Measurements from ENCODE around the gene MRPL27. TPM values are rescaled to one million over a fixed set of nuclear protein-coding genes. Genes with fewer than 3 reads are reported as not detected.

Gene MRPL27
- total and polyA plus RNA-seq, 12 donors = 75.0 to 287 (median 96.6) TPM

- H3K9me3 ChIP-seq (replicated peaks in 1 of 3) = no peaks in the 10 kb centered on the region
- H3K36me3 ChIP-seq (replicated peaks in 1 of 2) = peaks cover 0 to 34% of the 10 kb centered on the region in 2 donors
- DNase-seq = peak; percentile 33 to 85 (median 73)
- 71 to 80% (median 74%) methylated on average over 4 to 6 of the region's 6 CpGs for WGBS, 4 donors
- no peak overlapping the region for H3K4me3 ChIP-seq
- no peak overlapping the region for H3K27ac ChIP-seq
- no peaks in the 10 kb centered on the region for H3K27me3 ChIP-seq
- intact Hi-C loops (cut with DNase I) = no loop called here
- TF ChIP-seq POLR2A (IDR thresholded peaks at IDR 0.05) (no peak), CTCF (IDR thresholded peaks at IDR 0.05) (no peak)
- peaks cover 4 to 9% of the 10 kb centered on the region in 2 donors for H3K4me1 ChIP-seq (replicated peaks in 1 of 2)
Measured at GRCh38 chr17:50352072-50352692, 20.8 kb downstream of the MRPL27 start.

GRCh38 chr17:50350733-50351132 lies 22.3 kb downstream of the MRPL27 start:
- DNase-seq = peak in 4 of 7 donors; percentile 4 to 18 (median 8)
- TF ChIP-seq CTCF (IDR thresholded peaks at IDR 0.05) (no peak), POLR2A (IDR thresholded peaks at IDR 0.05) (no peak)
- intact Hi-C loops (cut with DNase I) = no loop called here
- Histone ChIP-seq H3K36me3 (replicated peaks in 1 of 2) (peaks cover 0 to 20% of the 10 kb centered on the region in 2 donors), H3K4me3 (no peak overlapping the region), H3K4me1 (replicated peaks in 1 of 2) (peaks cover 10 to 15% of the 10 kb centered on the region in 2 donors), H3K9me3 (replicated peaks in 1 of 3) (no peaks in the 10 kb centered on the region), H3K27me3 (no peaks in the 10 kb centered on the region), H3K27ac (no peak overlapping the region)
- WGBS, 4 donors = 87 to 96% (median 90%) methylated on average over 2 of the region's 2 CpGs

- Histone ChIP-seq H3K9me3 (replicated peaks in 1 of 3) (no peaks in the 10 kb centered on the region), H3K27ac (no peak overlapping the region), H3K27me3 (no peaks in the 10 kb centered on the region), H3K36me3 (replicated peaks in 1 of 2) (peaks cover 0 to 7% of the 10 kb centered on the region in 2 donors), H3K4me3 (no peak overlapping the region), H3K4me1 (replicated peaks in 1 of 2) (peaks cover 14 to 20% of the 10 kb centered on the region in 2 donors)
- no peak for TF ChIP-seq POLR2A (IDR thresholded peaks at IDR 0.05)
- TF ChIP-seq CTCF (IDR thresholded peaks at IDR 0.05) = no peak
- 98 to 100% (median 98%) methylated on average over 4 to 5 of the region's 5 CpGs for WGBS, 4 donors
- intact Hi-C loops (cut with DNase I) = no loop called here
- DNase-seq = peak in 3 of 7 donors; percentile 8 to 29 (median 19)
Measured at GRCh38 chr17:50349243-50349600, 23.8 kb downstream of the MRPL27 start.

- 60 to 79% (median 70%) methylated on average over 6 to 7 of the region's 7 CpGs for WGBS, 4 donors
- no peak for TF ChIP-seq POLR2A (IDR thresholded peaks at IDR 0.05)
- TF ChIP-seq CTCF (IDR thresholded peaks at IDR 0.05) = no peak
- H3K27ac ChIP-seq = no peak overlapping the region
Measured at GRCh38 chr17:50348522-50349242, 24.3 kb downstream of the MRPL27 start.

More at GRCh38 chr17:50348522-50349242, 24.3 kb downstream of the MRPL27 start:
- peak in 3 of 7 donors; percentile 12 to 51 (median 21) for DNase-seq
- H3K9me3 ChIP-seq (replicated peaks in 1 of 3) = no peaks in the 10 kb centered on the region
- peaks cover 14 to 20% of the 10 kb centered on the region in 2 donors for H3K4me1 ChIP-seq (replicated peaks in 1 of 2)
- intact Hi-C loops (cut with DNase I) = no loop called here
- H3K27me3 ChIP-seq = no peaks in the 10 kb centered on the region
- H3K4me3 ChIP-seq = no peak overlapping the region
- H3K36me3 ChIP-seq (replicated peaks in 1 of 2) = peaks cover 0 to 2% of the 10 kb centered on the region in 2 donors

All from adrenal gland (tissue), 12 donors.